ENCODE measurements around the gene PAX5.

The PAX5 gene

GRCh38 chr9:36796671-36797419 lies 237.2 kb downstream of the PAX5 start:
- no peak for DNase-seq (ENCODE audit: extremely low read depth, low read depth)
- no peak for TF ChIP-seq CTCF (IDR thresholded peaks at IDR 0.05; ENCODE audit: low read depth, low read length)

GRCh38 chr9:36794461-36794860 lies 239.6 kb downstream of the PAX5 start:
- no peak for TF ChIP-seq CTCF (IDR thresholded peaks at IDR 0.05; ENCODE audit: low read depth, low read length)
- no peak for DNase-seq (ENCODE audit: extremely low read depth, low read depth)

- TF ChIP-seq CTCF (IDR thresholded peaks at IDR 0.05; ENCODE audit: low read depth, low read length), result no peak; the same call in 1 of the 2 replicates
- DNase-seq (ENCODE audit: extremely low read depth, low read depth), result no peak
Measured at GRCh38 chr9:36793277-36793676, 240.8 kb downstream of the PAX5 start.

- TF ChIP-seq CTCF (IDR thresholded peaks at IDR 0.05; ENCODE audit: low read depth, low read length), result no peak
- no peak for DNase-seq (ENCODE audit: extremely low read depth, low read depth)
Measured at GRCh38 chr9:36791222-36791950, 242.7 kb downstream of the PAX5 start.

GRCh38 chr9:36789886-36790285 lies 244.2 kb downstream of the PAX5 start:
- no peak for DNase-seq (ENCODE audit: extremely low read depth, low read depth)

GRCh38 chr9:36788534-36788933 lies 245.5 kb downstream of the PAX5 start:
- 0 out of 2 replicates have a peak, but pooled peaks have one; percentile 2 for TF ChIP-seq CTCF (IDR thresholded peaks at IDR 0.05; ENCODE audit: low read depth, low read length)
- no peak for DNase-seq (ENCODE audit: extremely low read depth, low read depth)

More at GRCh38 chr9:36789886-36790285, 244.2 kb downstream of the PAX5 start:
- TF ChIP-seq CTCF (IDR thresholded peaks at IDR 0.05; ENCODE audit: low read depth, low read length), result no peak

- no peak for DNase-seq (ENCODE audit: extremely low read depth, low read depth)
- TF ChIP-seq CTCF (IDR thresholded peaks at IDR 0.05; ENCODE audit: low read depth, low read length), result no peak
Measured at GRCh38 chr9:36787709-36788108, 246.4 kb downstream of the PAX5 start.

All from AG09319 (cell line).